Fibroblast of mammary gland (primary cell): ENCODE results near the gene SEMA7A.
"Not testable (repeated sequence)": the region's sequence is repeated elsewhere in the genome, so short reads cannot be mapped to it uniquely, and the experiment has no call there.

Experiments used
- DNase-seq: peaks from one replicate; pipeline ENCODE4 v3.0.0-alpha.2; 2010; ENCODE audit warnings: low read depth
- H3K4me3 ChIP-seq: 2 replicates; pipeline ENCODE4 v1.5.1; 2011; ENCODE audit warnings: low read depth, mild to moderate bottlenecking, low read length, moderate library complexity; ENCODE audit not compliant: control insufficient read depth
- TF ChIP-seq, protein P1 (sequence below): conservative IDR thresholded peaks from 2 replicates; pipeline ENCODE4 v1.5.1; 2011; ENCODE audit warnings: low read depth, low read length, inconsistent platforms; ENCODE audit not compliant: control insufficient read depth, insufficient read depth

The SEMA7A gene

GRCh38 chr15:74433592-74434262 lies at the start of gene SEMA7A:
Gene SEMA7A (minus strand): TSS chr15:74433958. CDS start chr15:74433918, 40 bp downstream.
- DNase-seq: peak; percentile 68
- H3K4me3 ChIP-seq: peak within 1 kb of the TSS; percentile 77
- TF ChIP-seq, protein P1, sequence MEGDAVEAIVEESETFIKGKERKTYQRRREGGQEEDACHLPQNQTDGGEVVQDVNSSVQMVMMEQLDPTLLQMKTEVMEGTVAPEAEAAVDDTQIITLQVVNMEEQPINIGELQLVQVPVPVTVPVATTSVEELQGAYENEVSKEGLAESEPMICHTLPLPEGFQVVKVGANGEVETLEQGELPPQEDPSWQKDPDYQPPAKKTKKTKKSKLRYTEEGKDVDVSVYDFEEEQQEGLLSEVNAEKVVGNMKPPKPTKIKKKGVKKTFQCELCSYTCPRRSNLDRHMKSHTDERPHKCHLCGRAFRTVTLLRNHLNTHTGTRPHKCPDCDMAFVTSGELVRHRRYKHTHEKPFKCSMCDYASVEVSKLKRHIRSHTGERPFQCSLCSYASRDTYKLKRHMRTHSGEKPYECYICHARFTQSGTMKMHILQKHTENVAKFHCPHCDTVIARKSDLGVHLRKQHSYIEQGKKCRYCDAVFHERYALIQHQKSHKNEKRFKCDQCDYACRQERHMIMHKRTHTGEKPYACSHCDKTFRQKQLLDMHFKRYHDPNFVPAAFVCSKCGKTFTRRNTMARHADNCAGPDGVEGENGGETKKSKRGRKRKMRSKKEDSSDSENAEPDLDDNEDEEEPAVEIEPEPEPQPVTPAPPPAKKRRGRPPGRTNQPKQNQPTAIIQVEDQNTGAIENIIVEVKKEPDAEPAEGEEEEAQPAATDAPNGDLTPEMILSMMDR: no peak

- no peak for DNase-seq
- no peak overlapping the region for H3K4me3 ChIP-seq
- TF ChIP-seq, protein P1: peak; percentile 7
These were observed 48.9 kb upstream of the SEMA7A start for GRCh38 chr15:74482661-74483060.

- not testable (repeated sequence) for H3K4me3 ChIP-seq
These were observed 46.6 kb upstream of the SEMA7A start for GRCh38 chr15:74480364-74480763.

GRCh38 chr15:74471621-74472020 lies 37.9 kb upstream of the SEMA7A start:
- not testable (repeated sequence) for DNase-seq, H3K4me3 ChIP-seq

More at GRCh38 chr15:74480364-74480763, 46.6 kb upstream of the SEMA7A start:
- not testable (repeated sequence) for DNase-seq

DNA sequence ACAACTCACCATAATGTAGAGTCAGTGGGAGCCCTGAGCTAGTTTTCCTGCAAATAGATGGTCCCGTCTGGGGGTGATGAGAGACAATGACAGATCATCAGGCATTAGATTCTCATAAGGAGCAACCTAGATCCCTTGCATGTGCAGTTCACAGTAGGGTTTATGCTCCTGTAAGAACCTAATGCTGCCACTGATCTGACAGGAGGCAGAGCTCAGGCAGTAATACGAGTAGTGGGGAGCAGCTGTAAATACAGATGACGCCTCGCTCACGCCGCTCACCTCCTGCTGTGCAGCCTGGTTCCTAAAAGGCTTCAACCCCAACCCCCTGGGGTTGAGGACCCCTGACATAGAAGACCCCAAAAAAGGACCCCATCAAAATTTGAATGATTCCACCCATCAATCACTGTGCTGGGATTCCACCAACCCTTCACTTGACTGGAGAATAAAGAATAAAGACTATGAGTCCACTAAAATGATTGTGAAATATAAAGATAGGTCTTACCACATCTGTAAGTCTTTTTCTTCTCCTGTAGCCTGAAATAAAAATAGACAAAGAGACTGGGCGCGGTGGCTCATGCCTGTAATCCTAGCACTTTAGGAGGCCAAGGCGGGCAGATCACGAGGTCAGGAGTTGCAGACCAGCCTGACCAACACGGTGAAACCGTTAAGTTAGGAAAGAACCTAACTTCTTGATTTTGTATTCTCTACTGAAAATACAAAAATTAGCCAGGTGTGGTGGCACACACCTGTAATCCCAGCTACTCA lies 37.1 kb upstream of the SEMA7A start:
- no peak overlapping the region for H3K4me3 ChIP-seq
- no peak for DNase-seq
- TF ChIP-seq, protein P1: no peak

- DNase-seq: no peak
- H3K4me3 ChIP-seq: no peak overlapping the region
- TF ChIP-seq, protein P1: no peak
These were observed 34.7 kb upstream of the SEMA7A start for GRCh38 chr15:74468341-74469032.

GRCh38 chr15:74466570-74466969 lies 32.8 kb upstream of the SEMA7A start:
- DNase-seq: no peak
- no peak overlapping the region for H3K4me3 ChIP-seq
- TF ChIP-seq, protein P1: no peak
